HEK293 (cell line): ENCODE results near the gene NXN.

Experiments used
- BCL11A ChIP-seq: fragments of 450-650 bp; formaldehyde crosslinking; IDR thresholded peaks from 2 replicates; pipeline ENCODE4 v1.5.1; 2016; ENCODE audit warnings: low read depth, missing biosample characterization, missing genetic modification characterization
- CTCF ChIP-seq: fragments of 450-650 bp; formaldehyde crosslinking; IDR thresholded peaks from 2 replicates; pipeline ENCODE4 v1.5.1; 2016; ENCODE audit warnings: missing biosample characterization, missing genetic modification characterization
- PRDM10 ChIP-seq: fragments of 450-650 bp; formaldehyde crosslinking; IDR thresholded peaks from 2 replicates; pipeline ENCODE4 v1.5.1; 2016; ENCODE audit warnings: missing biosample characterization, missing genetic modification characterization
- SETDB1 ChIP-seq: IDR thresholded peaks from one replicate; pipeline ENCODE4 v1.6.1; 2017; ENCODE audit warnings: mild to moderate bottlenecking, low read length, moderate library complexity, mixed read lengths; ENCODE audit not compliant: insufficient read length
- SP2 ChIP-seq: fragments of 450-650 bp; formaldehyde crosslinking; IDR thresholded peaks from 2 replicates; pipeline ENCODE4 v1.5.1; 2016; ENCODE audit warnings: missing biosample characterization, missing genetic modification characterization
- WT1 ChIP-seq: fragments of 450-650 bp; formaldehyde crosslinking; IDR thresholded peaks from 2 replicates; pipeline ENCODE4 v1.5.1; 2016; ENCODE audit warnings: missing biosample characterization, missing genetic modification characterization
- ZNF175 ChIP-seq: fragments of 450-650 bp; formaldehyde crosslinking; IDR thresholded peaks from 2 replicates; pipeline ENCODE4 v1.5.1; 2016; ENCODE audit warnings: missing biosample characterization, missing genetic modification characterization
- ZNF311 ChIP-seq: fragments of 450-650 bp; formaldehyde crosslinking; IDR thresholded peaks from 2 replicates; pipeline ENCODE4 v1.5.1; 2017; ENCODE audit warnings: missing biosample characterization, missing genetic modification characterization, borderline replicate concordance
- ZNF513 ChIP-seq: fragments of 450-650 bp; IDR thresholded peaks from 2 replicates; pipeline ENCODE4 v1.5.1; 2018; ENCODE audit warnings: missing biosample characterization, missing genetic modification characterization
- ZNF561 ChIP-seq: fragments of 450-650 bp; IDR thresholded peaks from 2 replicates; pipeline ENCODE4 v1.5.1; 2018; ENCODE audit warnings: missing biosample characterization, missing genetic modification characterization, borderline replicate concordance
- ZNF629 ChIP-seq: fragments of 450-650 bp; formaldehyde crosslinking; IDR thresholded peaks from 2 replicates; pipeline ENCODE4 v1.5.1; 2017; ENCODE audit warnings: missing biosample characterization, missing genetic modification characterization
- ZNF776 ChIP-seq: fragments of 450-650 bp; formaldehyde crosslinking; IDR thresholded peaks from 2 replicates; pipeline ENCODE4 v1.5.0; 2017; ENCODE audit warnings: missing biosample characterization, missing genetic modification characterization, borderline replicate concordance
- ZSCAN18 ChIP-seq: fragments of 450-650 bp; formaldehyde crosslinking; IDR thresholded peaks from 2 replicates; pipeline ENCODE4 v1.5.1; 2016; ENCODE audit warnings: missing biosample characterization, missing genetic modification characterization
- ZSCAN30 ChIP-seq: fragments of 450-650 bp; IDR thresholded peaks from 2 replicates; pipeline ENCODE4 v1.5.1; 2018; ENCODE audit warnings: missing biosample characterization, mild to moderate bottlenecking, missing genetic modification characterization, moderate library complexity

GRCh38 chr17:882827-883585 lies 96.6 kb downstream of the NXN start:
- TF ChIP-seq SP2 (tag by site-specific recombination) (no peak), CTCF (tag by site-specific recombination) (no peak), SETDB1 (no peak), ZNF311 (tag by site-specific recombination) (no peak), ZNF513 (tag by site-specific recombination) (no peak), WT1 (tag by site-specific recombination) (no peak), PRDM10 (no peak), ZSCAN30 (tag by site-specific recombination) (no peak), ZNF175 (tag by site-specific recombination) (no peak), ZNF561 (tag by site-specific recombination) (no peak), ZNF629 (tag by site-specific recombination) (no peak), ZSCAN18 (tag by site-specific recombination) (no peak), BCL11A (tag by site-specific recombination) (no peak), ZNF776 (tag by site-specific recombination) (no peak)
